ENCODE measurements around the gene ODF2L.

ODF2L gene

GRCh38 chr1:86430376-86430775 lies 34.3 kb upstream of the ODF2L start:
- TF ChIP-seq CTCF (IDR thresholded peaks at IDR 0.05; ENCODE audit: insufficient read depth, low read depth, low read length, missing control alignments) = no peak
- H3K4me3 ChIP-seq (ENCODE audit: low read depth, low read length) = no peak overlapping the region
- DNase-seq (ENCODE audit: low read depth) = no peak

DNA sequence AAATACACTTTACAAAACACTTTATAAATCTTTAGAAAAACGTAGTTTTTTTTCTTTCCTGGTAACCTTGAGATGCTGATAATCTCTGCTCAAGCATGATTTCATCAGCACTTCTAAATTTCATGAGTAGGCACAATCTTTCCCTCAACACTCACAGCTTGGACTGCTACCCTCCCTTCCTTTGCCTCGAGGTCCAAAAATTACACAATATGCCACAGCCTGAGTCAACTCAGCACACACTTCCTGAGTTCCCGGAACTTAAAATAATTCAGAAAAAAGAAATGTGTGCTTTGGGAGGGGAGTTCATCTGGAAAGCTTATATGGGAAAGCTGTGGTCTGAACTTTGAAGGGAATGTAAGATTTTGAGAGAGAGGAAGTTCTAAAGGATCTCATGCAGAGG lies 33.7 kb upstream of the ODF2L start:
- TF ChIP-seq CTCF (IDR thresholded peaks at IDR 0.05; ENCODE audit: insufficient read depth, low read depth, low read length, missing control alignments) = no peak
- no peak for DNase-seq (ENCODE audit: low read depth)
- H3K4me3 ChIP-seq (ENCODE audit: low read depth, low read length) = no peak overlapping the region

DNA sequence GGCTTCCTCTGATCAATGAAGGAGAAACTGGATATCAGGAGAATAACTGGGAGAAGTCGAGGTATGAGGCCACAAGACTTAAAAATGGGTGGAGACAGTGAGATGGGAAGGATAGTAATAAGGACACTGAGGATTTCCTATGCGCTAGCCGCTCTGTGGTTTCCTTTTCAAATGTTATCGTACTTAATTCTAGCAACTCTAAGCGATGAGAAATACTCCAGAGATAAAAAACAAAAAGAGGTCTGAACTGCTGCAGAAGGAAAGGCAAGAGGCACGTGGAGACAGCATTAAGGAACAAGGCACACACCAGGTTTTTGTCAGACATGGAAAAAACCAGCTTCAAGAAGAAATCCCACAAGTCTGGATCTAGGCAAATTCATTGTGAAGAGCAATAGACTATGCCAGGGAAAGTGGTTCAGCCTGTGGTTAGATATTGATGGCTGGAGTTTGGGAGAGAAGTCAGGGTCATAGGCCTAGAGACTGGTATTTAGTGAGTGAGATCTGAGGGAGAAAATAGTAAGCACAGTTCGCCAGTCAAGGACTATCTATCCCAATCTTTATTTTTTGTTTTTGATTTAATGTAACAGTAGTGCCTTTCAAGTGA lies 33.1 kb upstream of the ODF2L start:
- DNase-seq (ENCODE audit: low read depth) = no peak
- TF ChIP-seq CTCF (IDR thresholded peaks at IDR 0.05; ENCODE audit: insufficient read depth, low read depth, low read length, missing control alignments) = no peak

GRCh38 chr1:86423873-86424272 lies 27.8 kb upstream of the ODF2L start, which contains the start of gene CLCA2:
Gene CLCA2 (plus strand): TSS chr1:86424171. CDS start chr1:86424248, 77 bp downstream.
- no peak for DNase-seq (ENCODE audit: low read depth)
- TF ChIP-seq CTCF (IDR thresholded peaks at IDR 0.05; ENCODE audit: insufficient read depth, low read depth, low read length, missing control alignments) = no peak
- no peak within 1 kb of the TSS for H3K4me3 ChIP-seq (ENCODE audit: low read depth, low read length)

More for the DNA sequence above, 33.1 kb upstream of the ODF2L start:
- no peak overlapping the region for H3K4me3 ChIP-seq (ENCODE audit: low read depth, low read length)

DNA sequence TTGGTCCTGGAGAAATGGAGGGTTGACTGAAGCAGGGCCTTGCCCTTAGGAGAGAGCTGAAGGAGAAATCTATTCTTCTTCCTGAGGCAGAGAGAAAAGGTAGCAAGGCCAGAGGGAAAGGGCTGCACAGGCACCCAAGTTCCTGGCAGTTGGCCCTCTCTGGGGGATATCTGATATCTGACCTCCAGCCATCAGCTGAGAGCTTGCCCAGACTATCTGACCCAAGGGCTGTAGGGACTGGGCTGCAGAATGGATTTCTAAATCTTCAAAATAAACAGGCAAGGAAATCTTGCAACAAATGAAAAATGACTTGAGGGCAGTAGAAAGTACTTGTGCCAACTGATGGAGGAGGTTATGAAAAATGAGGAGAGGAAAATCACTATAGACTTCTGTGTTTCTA lies 27.4 kb upstream of the ODF2L start:
- no peak for DNase-seq (ENCODE audit: low read depth)
- no peak for TF ChIP-seq CTCF (IDR thresholded peaks at IDR 0.05; ENCODE audit: insufficient read depth, low read depth, low read length, missing control alignments)
- no peak overlapping the region for H3K4me3 ChIP-seq (ENCODE audit: low read depth, low read length)

DNA sequence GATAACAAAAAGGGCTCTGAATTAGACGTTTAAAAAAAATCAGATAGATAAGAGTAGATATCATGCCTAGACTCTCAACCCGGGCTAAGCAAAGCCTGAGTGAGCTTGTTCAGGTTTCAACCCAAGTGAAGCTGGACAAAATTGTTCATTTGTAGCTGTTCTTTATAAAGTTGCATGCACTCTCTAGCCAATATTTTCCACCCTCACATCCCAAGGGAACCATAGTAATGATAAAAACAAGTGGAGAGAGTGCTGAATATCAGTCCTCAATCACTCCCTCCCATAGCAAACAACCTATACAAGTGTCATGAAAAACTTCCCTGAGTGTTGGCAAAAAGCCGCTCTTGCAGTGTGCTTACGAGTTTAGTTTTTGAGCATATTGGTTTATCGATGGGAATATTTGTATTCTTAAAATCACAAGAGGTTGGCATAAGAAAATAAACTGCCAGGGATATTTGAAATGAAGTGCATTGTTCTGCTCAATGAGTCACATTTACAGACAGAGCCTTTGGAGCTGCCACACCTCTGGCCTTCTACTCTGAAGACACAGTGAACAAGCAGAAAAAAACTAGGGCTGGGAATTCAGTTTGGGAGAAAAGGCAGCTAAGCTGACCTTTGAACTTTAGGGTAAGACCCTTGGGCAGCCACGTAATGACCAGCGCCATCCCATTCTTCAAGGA lies 25.6 kb upstream of the ODF2L start:
- H3K4me3 ChIP-seq (ENCODE audit: low read depth, low read length) = no peak overlapping the region
- no peak for TF ChIP-seq CTCF (IDR thresholded peaks at IDR 0.05; ENCODE audit: insufficient read depth, low read depth, low read length, missing control alignments)
- no peak for DNase-seq (ENCODE audit: low read depth)
